Psoas muscle (tissue), 8 donors: Measurements from ENCODE around the gene PALD1. TPM values are rescaled to one million over a fixed set of nuclear protein-coding genes. Genes with fewer than 3 reads are reported as not detected.

Source experiments
- ATAC-seq, 4 donors: fragments of 200-7000 bp; cut with Tn5 transposase; one replicate each; pipeline ENCODE4 v1.9.1; 2020; ENCODE audit warnings: moderate library complexity in 3 of 4, mild to moderate bottlenecking in 2 of 4
- DNase-seq, 2 donors: peaks; one replicate each; pipeline ENCODE4 v3.0.0-alpha.2; 2020
- H3K27ac ChIP-seq: fragments of 200-600 bp; one replicate; pipeline ENCODE4 v1.8.0; 2022
- H3K27me3 ChIP-seq, 3 donors: fragments of 200-600 bp in 1 of 3; one replicate each; pipeline versions ENCODE4 v1.6.1 to v1.8.0; 2013 to 2022; ENCODE audit warnings: low read length in 2 of 3, mild to moderate bottlenecking in 2 of 3, moderate library complexity in 1 of 3; ENCODE audit not compliant: insufficient read depth in 3 of 3
- H3K36me3 ChIP-seq, 2 donors: fragments of 200-600 bp in 1 of 2; one replicate each; pipeline versions ENCODE4 v1.6.1 to v1.8.0; 2013 to 2022; ENCODE audit warnings: low read depth in 1 of 2, mild to moderate bottlenecking in 1 of 2, moderate library complexity in 1 of 2; ENCODE audit not compliant: insufficient read depth in 1 of 2
- H3K4me1 ChIP-seq: fragments of 200-600 bp; one replicate; pipeline ENCODE4 v1.8.0; 2022
- H3K4me3 ChIP-seq: fragments of 200-600 bp; one replicate; pipeline ENCODE4 v1.8.0; 2022; ENCODE audit warnings: mild to moderate bottlenecking
- H3K9me3 ChIP-seq: fragments of 200-600 bp; one replicate; pipeline ENCODE4 v1.8.0; 2022
- WGBS, 3 donors: extraction: QIAGEN DNeasy Blood & Tissue Kit; methylation state at CpG; one replicate each; pipeline versions ENCODE4 v1.1.6 to v1.1.7; 2013; 5-methylcytosine and 5-hydroxymethylcytosine counted together
- intact Hi-C, 2 donors: fragments of 100-400 bp; cut with DNase I; formaldehyde crosslinking; loops; one replicate each; pipeline versions ENCODE4 v1.11.0 to v1.14.2; 2022
- polyA plus RNA-seq, 3 donors: library from polyadenylated mRNA; stranded (reverse); fragments of 200-250 nt; gene quantifications; one replicate each; pipeline ENCODE4 v1.2.3, GENCODE V29; 2013
- total RNA-seq, 4 donors: library from RNA; stranded (reverse); fragmentation: NEBNext Ultra II Directional in 2 of 4; extraction: Animal tissue kit (Norgen Biotek cat#: 25700) in 2 of 4; gene quantifications; one replicate each; pipeline versions ENCODE4 v1.2.1 to v1.2.4, GENCODE V29; 2021 to 2023
- TF ChIP-seq, protein P1 (sequence below): fragments of 200-600 bp; IDR thresholded peaks from one replicate; pipeline ENCODE4 v1.8.0; 2022; ENCODE audit warnings: antibody characterized with exemption
- donor health status: healthy with polysubstance abuse.
- donor health status: DM: no; HTN: no; CAD: no; lungs with moderate emphysema.
- donor health status: Bipolar disorder and iron deficiency.
- donor health status: healthy.
- donor health status: DM: yes; HTN: yes; CAD: no.
- donor health status: DM: no; HTN: no; CAD: no.
- donor health status: DM: no; HTN: no; CAD: no.
- donor health status: DM: yes; HTN: yes; CAD: no.

Gene PALD1
- total and polyA plus RNA-seq, 7 donors: 1.0 to 4.0 (median 2.8) TPM

DNA sequence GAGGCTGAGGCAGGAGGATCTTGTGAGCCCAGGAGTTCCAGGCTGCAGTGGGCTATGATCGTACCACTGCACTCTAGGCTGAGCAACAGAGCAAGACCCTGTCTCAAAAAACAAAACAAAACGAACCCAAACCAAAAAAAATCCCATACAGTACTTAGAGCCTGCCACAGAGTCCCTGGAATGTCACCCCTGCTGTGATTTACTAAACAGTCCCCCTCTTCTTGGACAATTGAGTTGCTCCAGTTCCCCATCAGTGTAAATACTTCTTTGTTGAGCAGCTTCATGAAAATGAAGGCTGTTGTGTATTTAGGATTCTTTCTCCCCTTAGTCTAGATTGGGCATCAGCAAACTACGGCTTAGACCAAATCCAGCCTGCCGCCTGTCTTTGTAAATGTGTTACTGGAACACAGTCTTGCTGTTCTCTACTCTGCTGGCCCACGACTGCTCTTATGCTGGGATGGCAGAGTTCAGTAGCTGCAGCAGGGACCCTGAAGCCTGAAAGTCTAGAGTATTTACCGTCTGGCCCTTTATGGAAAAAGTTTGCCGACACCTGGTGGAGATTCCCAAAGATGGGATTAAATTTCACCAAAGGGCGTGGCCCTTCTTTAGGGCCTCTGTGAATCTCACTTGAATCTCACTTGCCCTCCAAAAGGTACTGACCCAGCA lies 57.8 kb downstream of the PALD1 start:
- no peaks in the 10 kb centered on the region for H3K4me1 ChIP-seq
- 73 to 84% (median 76%) methylated on average over 8 of the region's 8 CpGs for WGBS, 3 donors
- no peaks in the 10 kb centered on the region for H3K9me3 ChIP-seq
- DNase-seq: no peak
- TF ChIP-seq, protein P1, sequence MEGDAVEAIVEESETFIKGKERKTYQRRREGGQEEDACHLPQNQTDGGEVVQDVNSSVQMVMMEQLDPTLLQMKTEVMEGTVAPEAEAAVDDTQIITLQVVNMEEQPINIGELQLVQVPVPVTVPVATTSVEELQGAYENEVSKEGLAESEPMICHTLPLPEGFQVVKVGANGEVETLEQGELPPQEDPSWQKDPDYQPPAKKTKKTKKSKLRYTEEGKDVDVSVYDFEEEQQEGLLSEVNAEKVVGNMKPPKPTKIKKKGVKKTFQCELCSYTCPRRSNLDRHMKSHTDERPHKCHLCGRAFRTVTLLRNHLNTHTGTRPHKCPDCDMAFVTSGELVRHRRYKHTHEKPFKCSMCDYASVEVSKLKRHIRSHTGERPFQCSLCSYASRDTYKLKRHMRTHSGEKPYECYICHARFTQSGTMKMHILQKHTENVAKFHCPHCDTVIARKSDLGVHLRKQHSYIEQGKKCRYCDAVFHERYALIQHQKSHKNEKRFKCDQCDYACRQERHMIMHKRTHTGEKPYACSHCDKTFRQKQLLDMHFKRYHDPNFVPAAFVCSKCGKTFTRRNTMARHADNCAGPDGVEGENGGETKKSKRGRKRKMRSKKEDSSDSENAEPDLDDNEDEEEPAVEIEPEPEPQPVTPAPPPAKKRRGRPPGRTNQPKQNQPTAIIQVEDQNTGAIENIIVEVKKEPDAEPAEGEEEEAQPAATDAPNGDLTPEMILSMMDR: no peak
- ATAC-seq: no peak
- intact Hi-C loops: no loop called here
- H3K27me3 ChIP-seq: peaks cover 0 to 2% (median 0%) of the 10 kb centered on the region in 3 donors
- H3K36me3 ChIP-seq: peaks cover 0 to 5% of the 10 kb centered on the region in 2 donors
- H3K27ac ChIP-seq: no peak overlapping the region
- no peak overlapping the region for H3K4me3 ChIP-seq

DNA sequence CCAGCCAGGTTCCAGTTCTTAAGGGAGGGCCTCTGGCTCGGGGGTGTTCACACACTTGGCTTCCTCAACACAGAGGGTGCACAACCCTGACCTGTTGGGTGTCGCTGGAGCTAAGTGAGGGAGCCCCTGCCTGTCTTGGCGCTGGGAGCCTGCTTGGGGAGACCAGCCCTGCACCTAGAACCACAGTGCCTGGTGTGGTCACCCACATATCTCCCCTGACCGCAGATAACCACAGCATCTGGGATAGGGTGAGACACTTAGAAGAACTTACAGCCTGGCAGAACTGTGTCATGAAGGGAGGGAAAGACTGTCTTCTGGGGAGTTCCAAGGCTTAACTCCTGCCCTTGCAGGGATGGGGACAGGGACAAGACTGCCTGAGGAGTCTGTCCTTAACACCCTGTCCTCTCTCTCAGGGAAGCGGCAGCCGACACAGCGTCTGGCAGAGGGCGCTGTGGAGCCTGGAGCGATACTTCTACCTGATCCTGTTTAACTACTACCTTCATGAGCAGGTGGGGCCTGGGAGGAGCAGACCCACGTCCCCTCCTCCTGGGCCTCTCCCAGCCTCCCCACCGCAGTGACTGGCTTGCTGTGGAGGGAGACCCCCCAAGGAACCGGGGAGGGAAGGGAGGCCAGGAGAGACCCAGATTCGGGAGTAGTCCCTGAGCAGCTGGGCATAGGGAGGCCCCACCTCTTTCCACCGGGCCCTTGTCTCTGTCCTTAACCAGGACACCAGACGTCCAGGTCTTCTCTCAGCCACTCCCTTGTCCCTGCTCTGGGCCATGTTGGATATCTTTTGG lies 59.0 kb downstream of the PALD1 start:
- no peak overlapping the region for H3K4me3 ChIP-seq
- peaks cover 0 to 2% (median 0%) of the 10 kb centered on the region in 3 donors for H3K27me3 ChIP-seq
- intact Hi-C loops: no loop called here
- WGBS, 3 donors: 79 to 82% (median 80%) methylated on average over 14 to 15 of the region's 15 CpGs
- no peak for DNase-seq
- no peak overlapping the region for H3K27ac ChIP-seq
- no peaks in the 10 kb centered on the region for H3K9me3 ChIP-seq
- no peaks in the 10 kb centered on the region for H3K4me1 ChIP-seq
- peak in 2 of 4 donors; percentile 31 to 48 for ATAC-seq
- TF ChIP-seq, protein P1: peak; percentile 26
- H3K36me3 ChIP-seq: peaks cover 0 to 7% of the 10 kb centered on the region in 2 donors

DNA sequence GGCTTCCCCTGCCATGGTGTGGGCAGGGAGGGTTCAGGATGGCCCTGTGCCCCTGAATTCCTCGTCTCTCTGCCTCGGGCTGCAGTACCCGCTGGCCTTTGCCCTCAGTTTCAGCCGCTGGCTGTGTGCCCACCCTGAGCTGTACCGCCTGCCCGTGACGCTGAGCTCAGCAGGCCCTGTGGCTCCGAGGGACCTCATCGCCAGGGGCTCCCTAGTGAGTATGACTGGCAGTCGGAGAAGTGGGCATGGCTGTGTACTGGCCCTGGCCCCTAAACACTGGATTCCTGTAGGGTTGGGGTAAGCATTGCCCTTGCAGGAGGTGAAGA lies 59.6 kb downstream of the PALD1 start:
- Histone ChIP-seq H3K4me3 (no peak overlapping the region), H3K27ac (no peak overlapping the region), H3K4me1 (no peaks in the 10 kb centered on the region), H3K27me3 (peaks cover 0 to 2% (median 0%) of the 10 kb centered on the region in 3 donors), H3K36me3 (peaks cover 0 to 7% of the 10 kb centered on the region in 2 donors), H3K9me3 (no peaks in the 10 kb centered on the region)
- intact Hi-C loops: no loop called here
- TF ChIP-seq, protein P1: no peak
- 66 to 78% (median 67%) methylated on average over 10 of the region's 10 CpGs for WGBS, 3 donors
- ATAC-seq (no peak), DNase-seq (no peak)

DNA sequence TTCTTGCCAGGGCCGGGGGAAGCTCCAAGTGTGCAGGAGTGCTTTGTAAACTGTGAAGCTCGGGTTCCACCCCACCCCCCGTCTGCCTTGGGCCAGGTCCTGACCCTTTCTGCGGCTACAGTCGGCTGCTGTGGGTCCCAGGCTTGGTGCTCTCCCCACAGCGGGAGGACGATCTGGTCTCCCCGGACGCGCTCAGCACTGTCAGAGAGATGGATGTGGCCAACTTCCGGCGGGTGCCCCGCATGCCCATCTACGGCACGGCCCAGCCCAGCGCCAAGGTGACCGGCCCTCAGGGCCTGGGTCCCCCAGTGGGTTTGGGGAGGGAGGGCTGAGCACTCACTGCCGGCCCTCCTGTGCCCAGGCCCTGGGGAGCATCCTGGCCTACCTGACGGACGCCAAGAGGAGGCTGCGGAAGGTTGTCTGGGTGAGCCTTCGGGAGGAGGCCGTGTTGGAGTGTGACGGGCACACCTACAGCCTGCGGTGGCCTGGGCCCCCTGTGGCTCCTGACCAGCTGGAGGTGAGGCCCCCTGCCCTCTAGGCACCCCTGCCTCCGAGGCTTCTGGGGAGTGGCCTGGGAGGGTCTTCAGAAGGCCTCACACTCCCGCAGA lies 60.3 kb downstream of the PALD1 start:
- WGBS, 3 donors: 92 to 95% (median 95%) methylated on average over 27 of the region's 27 CpGs
- peaks cover 0 to 5% of the 10 kb centered on the region in 2 donors for H3K36me3 ChIP-seq
- DNase-seq: no peak

More for the DNA sequence above, 60.3 kb downstream of the PALD1 start:
- H3K4me3 ChIP-seq: no peak overlapping the region
- TF ChIP-seq, protein P1: no peak
- H3K27me3 ChIP-seq: peaks cover 0 to 2% (median 0%) of the 10 kb centered on the region in 3 donors
- H3K9me3 ChIP-seq: no peaks in the 10 kb centered on the region
- no peak overlapping the region for H3K27ac ChIP-seq
- no peaks in the 10 kb centered on the region for H3K4me1 ChIP-seq
- intact Hi-C loops: no loop called here
- ATAC-seq: no peak
